Measurements from ENCODE around the gene GALNS. TPM values are rescaled to one million over a fixed set of nuclear protein-coding genes. Genes with fewer than 3 reads are reported as not detected.

Gene GALNS
- total and polyA plus RNA-seq, 2 experiments from 2014 or later = 9.7 to 18.8 TPM

- TF ChIP-seq, protein P1, sequence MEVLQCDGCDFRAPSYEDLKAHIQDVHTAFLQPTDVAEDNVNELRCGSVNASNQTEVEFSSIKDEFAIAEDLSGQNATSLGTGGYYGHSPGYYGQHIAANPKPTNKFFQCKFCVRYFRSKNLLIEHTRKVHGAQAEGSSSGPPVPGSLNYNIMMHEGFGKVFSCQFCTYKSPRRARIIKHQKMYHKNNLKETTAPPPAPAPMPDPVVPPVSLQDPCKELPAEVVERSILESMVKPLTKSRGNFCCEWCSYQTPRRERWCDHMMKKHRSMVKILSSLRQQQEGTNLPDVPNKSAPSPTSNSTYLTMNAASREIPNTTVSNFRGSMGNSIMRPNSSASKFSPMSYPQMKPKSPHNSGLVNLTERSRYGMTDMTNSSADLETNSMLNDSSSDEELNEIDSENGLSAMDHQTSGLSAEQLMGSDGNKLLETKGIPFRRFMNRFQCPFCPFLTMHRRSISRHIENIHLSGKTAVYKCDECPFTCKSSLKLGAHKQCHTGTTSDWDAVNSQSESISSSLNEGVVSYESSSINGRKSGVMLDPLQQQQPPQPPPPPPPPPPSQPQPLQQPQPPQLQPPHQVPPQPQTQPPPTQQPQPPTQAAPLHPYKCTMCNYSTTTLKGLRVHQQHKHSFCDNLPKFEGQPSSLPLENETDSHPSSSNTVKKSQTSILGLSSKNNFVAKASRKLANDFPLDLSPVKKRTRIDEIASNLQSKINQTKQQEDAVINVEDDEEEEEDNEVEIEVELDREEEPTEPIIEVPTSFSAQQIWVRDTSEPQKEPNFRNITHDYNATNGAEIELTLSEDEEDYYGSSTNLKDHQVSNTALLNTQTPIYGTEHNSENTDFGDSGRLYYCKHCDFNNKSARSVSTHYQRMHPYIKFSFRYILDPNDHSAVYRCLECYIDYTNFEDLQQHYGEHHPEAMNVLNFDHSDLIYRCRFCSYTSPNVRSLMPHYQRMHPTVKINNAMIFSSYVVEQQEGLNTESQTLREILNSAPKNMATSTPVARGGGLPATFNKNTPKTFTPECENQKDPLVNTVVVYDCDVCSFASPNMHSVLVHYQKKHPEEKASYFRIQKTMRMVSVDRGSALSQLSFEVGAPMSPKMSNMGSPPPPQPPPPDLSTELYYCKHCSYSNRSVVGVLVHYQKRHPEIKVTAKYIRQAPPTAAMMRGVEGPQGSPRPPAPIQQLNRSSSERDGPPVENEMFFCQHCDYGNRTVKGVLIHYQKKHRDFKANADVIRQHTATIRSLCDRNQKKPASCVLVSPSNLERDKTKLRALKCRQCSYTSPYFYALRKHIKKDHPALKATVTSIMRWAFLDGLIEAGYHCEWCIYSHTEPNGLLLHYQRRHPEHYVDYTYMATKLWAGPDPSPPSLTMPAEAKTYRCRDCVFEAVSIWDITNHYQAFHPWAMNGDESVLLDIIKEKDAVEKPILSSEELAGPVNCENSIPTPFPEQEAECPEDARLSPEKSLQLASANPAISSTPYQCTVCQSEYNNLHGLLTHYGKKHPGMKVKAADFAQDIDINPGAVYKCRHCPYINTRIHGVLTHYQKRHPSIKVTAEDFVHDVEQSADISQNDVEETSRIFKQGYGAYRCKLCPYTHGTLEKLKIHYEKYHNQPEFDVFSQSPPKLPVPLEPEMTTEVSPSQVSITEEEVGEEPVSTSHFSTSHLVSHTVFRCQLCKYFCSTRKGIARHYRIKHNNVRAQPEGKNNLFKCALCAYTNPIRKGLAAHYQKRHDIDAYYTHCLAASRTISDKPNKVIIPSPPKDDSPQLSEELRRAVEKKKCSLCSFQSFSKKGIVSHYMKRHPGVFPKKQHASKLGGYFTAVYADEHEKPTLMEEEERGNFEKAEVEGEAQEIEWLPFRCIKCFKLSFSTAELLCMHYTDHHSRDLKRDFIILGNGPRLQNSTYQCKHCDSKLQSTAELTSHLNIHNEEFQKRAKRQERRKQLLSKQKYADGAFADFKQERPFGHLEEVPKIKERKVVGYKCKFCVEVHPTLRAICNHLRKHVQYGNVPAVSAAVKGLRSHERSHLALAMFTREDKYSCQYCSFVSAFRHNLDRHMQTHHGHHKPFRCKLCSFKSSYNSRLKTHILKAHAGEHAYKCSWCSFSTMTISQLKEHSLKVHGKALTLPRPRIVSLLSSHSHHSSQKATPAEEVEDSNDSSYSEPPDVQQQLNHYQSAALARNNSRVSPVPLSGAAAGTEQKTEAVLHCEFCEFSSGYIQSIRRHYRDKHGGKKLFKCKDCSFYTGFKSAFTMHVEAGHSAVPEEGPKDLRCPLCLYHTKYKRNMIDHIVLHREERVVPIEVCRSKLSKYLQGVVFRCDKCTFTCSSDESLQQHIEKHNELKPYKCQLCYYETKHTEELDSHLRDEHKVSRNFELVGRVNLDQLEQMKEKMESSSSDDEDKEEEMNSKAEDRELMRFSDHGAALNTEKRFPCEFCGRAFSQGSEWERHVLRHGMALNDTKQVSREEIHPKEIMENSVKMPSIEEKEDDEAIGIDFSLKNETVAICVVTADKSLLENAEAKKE (CRISPR knock-in tag; IDR thresholded peaks at IDR 0.05) = no peak
- TF ChIP-seq CREB1 (CRISPR knock-in tag; IDR thresholded peaks at IDR 0.05; ENCODE audit: low read depth) (no peak), EZH2phosphoT487 (IDR thresholded peaks at IDR 0.05; ENCODE audit: unreplicated experiment) (no peak), ZNF114 (CRISPR knock-in tag; IDR thresholded peaks at IDR 0.05) (no peak)
Observed at GRCh38 chr16:88851616-88852015, 5.1 kb downstream of the GALNS start (continued).

DNA sequence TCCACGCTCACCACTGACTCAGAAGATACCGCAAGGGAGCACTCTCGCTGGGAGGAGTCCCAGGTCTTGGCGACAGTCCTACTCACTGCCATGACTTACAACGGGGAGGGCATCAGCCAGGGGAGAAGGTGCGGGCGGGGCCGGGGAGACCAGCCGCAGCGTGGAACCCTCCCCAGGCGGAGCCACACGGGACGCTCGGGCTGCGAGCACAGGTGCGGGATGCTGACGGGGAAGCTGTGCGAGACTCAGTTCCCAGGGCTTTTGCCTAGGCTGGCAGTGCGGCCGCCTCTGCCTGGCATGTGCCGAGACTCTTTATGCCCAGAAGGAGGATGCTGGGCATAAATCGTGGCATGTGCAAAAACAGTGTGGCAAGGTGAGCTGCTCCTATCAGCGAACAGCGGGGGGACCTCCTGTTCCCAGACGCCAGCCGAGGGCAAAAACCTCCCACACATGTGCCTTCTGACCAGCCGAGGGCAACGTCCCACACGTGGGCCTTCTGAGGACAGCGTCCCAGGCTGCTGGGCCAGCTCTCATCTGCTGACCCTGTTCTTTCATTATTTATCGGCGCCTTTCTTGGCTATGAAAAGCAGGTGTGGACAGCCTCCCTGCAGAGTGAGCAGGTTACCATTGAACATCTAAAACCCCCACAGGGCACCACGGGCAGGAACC lies 6.1 kb downstream of the GALNS start:
- H3K4me2 ChIP-seq = no peak overlapping the region
- H3K36me3 ChIP-seq (ENCODE audit: insufficient read depth) = no peaks in the 10 kb centered on the region
- no peak overlapping the region for H3K4me3 ChIP-seq
- peaks cover 22% of the 10 kb centered on the region for H3K36me3 Mint-ChIP-seq (ENCODE audit: low read depth)
- no peak for DNase-seq (ENCODE audit: low spot score)
- no peaks in the 10 kb centered on the region for H3K9me2 ChIP-seq (ENCODE audit: insufficient read depth)
- no peak overlapping the region for H3K27ac Mint-ChIP-seq
- H3K27me3 ChIP-seq (ENCODE audit: insufficient read depth) = no peaks in the 10 kb centered on the region
- no peak overlapping the region for H3K27ac ChIP-seq (ENCODE audit: low read depth)
- H3K9me3 Mint-ChIP-seq = peaks cover 12% of the 10 kb centered on the region; the same call in 2 of the 3 replicates
- no peak for ATAC-seq
- peaks cover 4% of the 10 kb centered on the region for H3K27me3 Mint-ChIP-seq (ENCODE audit: insufficient read depth, low read depth, poor library complexity)
- H3K4me1 ChIP-seq (ENCODE audit: insufficient read depth) = no peaks in the 10 kb centered on the region; the same call in 1 of the 2 replicates
- H3K4me3 Mint-ChIP-seq = no peak overlapping the region
- H3K79me2 ChIP-seq (replicated peaks; ENCODE audit: insufficient read depth) = peaks cover 5% of the 10 kb centered on the region; the same call in 1 of the 2 replicates
- peaks cover 1% of the 10 kb centered on the region; the same call in 1 of the 2 replicates for H4K20me1 ChIP-seq (replicated peaks; ENCODE audit: insufficient read depth)
- H2AFZ ChIP-seq = no peak overlapping the region
- peaks cover 8% of the 10 kb centered on the region for H3K4me1 Mint-ChIP-seq
- H3F3A ChIP-seq (replicated peaks; ENCODE audit: low read depth) = 0 out of 2 replicates have a peak, but pooled peaks cover 3% of the 10 kb centered on the region
- no peak for TF ChIP-seq ZNF331 (CRISPR knock-in tag; IDR thresholded peaks at IDR 0.05; ENCODE audit: low read depth)
- no peak for TF ChIP-seq EZH2 (IDR thresholded peaks at IDR 0.05; ENCODE audit: low read depth, unreplicated experiment)
- no peak for TF ChIP-seq ZNF114 (CRISPR knock-in tag; IDR thresholded peaks at IDR 0.05)
- no peak for TF ChIP-seq EZH2phosphoT487 (IDR thresholded peaks at IDR 0.05; ENCODE audit: unreplicated experiment)
- no peak for TF ChIP-seq POLR2AphosphoS5 (IDR thresholded peaks at IDR 0.05; ENCODE audit: low read depth)
- TF ChIP-seq REST (IDR thresholded peaks at IDR 0.05; ENCODE audit: unreplicated experiment) = no peak
- no peak for TF ChIP-seq CTCF (conservative IDR thresholded peaks at IDR 0.05; ENCODE audit: low read depth in 2 of 2)
- TF ChIP-seq CREB1 (CRISPR knock-in tag; IDR thresholded peaks at IDR 0.05; ENCODE audit: low read depth) = no peak
- no peak for TF ChIP-seq NANOG (IDR thresholded peaks at IDR 0.05; ENCODE audit: borderline replicate concordance)

Measured in GM23338 (cell line).